Muscle of leg (tissue), 11 donors: ENCODE measurements around the gene EEF1AKMT3. TPM values are rescaled to one million over a fixed set of nuclear protein-coding genes. Genes with fewer than 3 reads are reported as not detected.

Experiments used
- DNase-seq: peaks from one replicate; pipeline ENCODE4 v3.0.0; 2013
- H3K27ac ChIP-seq: one replicate; pipeline ENCODE4 v1.5.1; 2013; ENCODE audit warnings: mild to moderate bottlenecking, low read length, control low read depth
- H3K27me3 ChIP-seq: one replicate; pipeline ENCODE4 v1.6.1; 2013; ENCODE audit warnings: low read length; ENCODE audit not compliant: control insufficient read depth, insufficient read depth
- H3K36me3 ChIP-seq: one replicate; pipeline ENCODE4 v1.6.1; 2013; ENCODE audit warnings: low read length; ENCODE audit not compliant: control insufficient read depth, insufficient read depth
- H3K4me1 ChIP-seq: one replicate; pipeline ENCODE4 v1.6.1; 2013; ENCODE audit warnings: low read length; ENCODE audit not compliant: control insufficient read depth, insufficient read depth
- H3K4me3 ChIP-seq: one replicate; pipeline ENCODE4 v1.5.1; 2013; ENCODE audit warnings: low read length, control low read depth
- H3K9me3 ChIP-seq: replicated peaks from 2 replicates; pipeline ENCODE4 v1.6.1; 2013; ENCODE audit warnings: low read depth, low read length; ENCODE audit not compliant: control insufficient read depth
- WGBS: methylation state at CpG from one replicate; pipeline ENCODE4 v1.1.5; 2013; ENCODE audit warnings: missing lambda C conversion rate; ENCODE audit not compliant: insufficient coverage; 5-methylcytosine and 5-hydroxymethylcytosine counted together
- polyA plus RNA-seq, 8 donors: library from polyadenylated mRNA; unstranded; fragments of 120-200 nt; gene quantifications; one replicate each; pipeline versions ENCODE4 v1.2.1 to v1.2.3, GENCODE V29; 2013; ENCODE audit warnings: inconsistent platforms in 1 of 8, low replicate concordance in 1 of 8; ENCODE audit not compliant: insufficient read length in 8 of 8, insufficient read depth in 1 of 8
- total RNA-seq: library from RNA; stranded (reverse); fragments of 120-200 nt; gene quantifications from one replicate; pipeline ENCODE4 v1.2.4, GENCODE V29; 2013

EEF1AKMT3 gene
- total and polyA plus RNA-seq, 9 donors: 3.9 to 8.7 (median 6.9) TPM

DNA sequence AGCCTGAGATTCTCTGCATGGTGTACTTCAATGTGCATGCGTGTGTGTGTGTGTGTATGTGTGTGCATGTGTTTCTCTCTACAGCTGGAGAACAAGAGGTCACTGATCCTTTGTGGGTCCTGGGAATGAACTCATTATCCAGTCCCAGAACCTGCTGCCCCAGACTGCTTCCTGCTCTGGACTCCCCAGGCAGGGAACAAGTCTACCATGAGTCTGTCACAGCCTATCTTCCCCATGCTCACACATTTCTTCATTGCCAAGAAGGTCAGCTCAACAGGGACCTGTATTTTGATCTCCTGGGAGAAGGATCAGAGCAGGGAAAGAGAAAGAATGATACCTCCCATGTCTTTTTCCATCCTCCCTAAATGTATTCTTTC is 31.0 kb upstream of the EEF1AKMT3 start:
- DNase-seq: peak; percentile 47
- Histone ChIP-seq H3K27me3 (peaks cover 54% of the 10 kb centered on the region), H3K4me1 (peaks cover 35% of the 10 kb centered on the region), H3K4me3 (no peak overlapping the region), H3K27ac (peak overlapping the region; percentile 25), H3K36me3 (peaks cover 6% of the 10 kb centered on the region), H3K9me3 (no peaks in the 10 kb centered on the region)
- WGBS: no CpG with 5 or more reads among the region's 1 CpG

DNA sequence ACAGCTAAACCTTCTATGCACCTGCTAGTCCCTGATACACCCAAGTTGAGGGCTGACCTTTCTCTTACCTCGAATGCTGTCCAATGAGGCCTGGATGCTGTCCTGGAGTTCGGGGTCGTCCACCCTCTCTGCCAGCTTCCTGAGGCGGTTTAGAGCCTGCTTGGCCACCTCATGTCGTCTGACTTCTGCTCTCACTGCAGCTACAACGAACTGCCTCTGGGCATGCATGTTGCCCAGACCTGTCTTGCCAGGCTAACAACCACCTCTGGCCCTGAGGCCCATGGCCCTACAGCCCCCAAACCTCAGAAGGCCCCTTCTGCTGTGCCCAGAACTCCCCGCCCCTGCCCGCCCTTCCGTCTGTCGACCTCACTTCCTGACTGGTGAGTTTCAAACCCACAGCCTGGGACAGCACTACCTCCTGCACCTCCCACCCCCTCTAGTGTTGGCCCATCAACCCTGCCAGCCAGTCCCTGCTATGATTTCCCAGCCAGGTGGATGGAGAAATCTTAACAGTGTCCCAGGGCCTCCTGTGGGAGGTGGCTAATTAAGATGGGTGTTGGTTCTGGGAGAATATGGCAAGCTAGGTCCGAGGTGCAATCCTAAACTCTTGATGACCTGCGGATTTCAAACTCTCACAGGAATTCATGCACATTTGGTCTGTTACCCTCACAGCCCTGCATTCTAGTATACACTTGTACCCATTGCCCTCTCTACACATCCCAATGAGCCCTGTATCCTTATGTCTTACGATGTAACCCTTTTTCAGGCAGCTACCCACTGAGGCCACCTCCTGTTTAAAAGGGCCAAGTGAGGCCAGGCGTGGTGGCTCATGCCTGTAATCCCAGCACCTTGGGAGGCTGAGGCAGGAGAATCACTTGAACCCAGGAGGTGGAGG is 30.3 kb upstream of the EEF1AKMT3 start:
- H3K27me3 ChIP-seq: peaks cover 47% of the 10 kb centered on the region
- DNase-seq: no peak
- H3K27ac ChIP-seq: peak overlapping the region; percentile 25
- peaks cover 12% of the 10 kb centered on the region for H3K36me3 ChIP-seq
- no peaks in the 10 kb centered on the region for H3K9me3 ChIP-seq
- H3K4me1 ChIP-seq: peaks cover 29% of the 10 kb centered on the region
- 38% methylated on average over 14 of the region's 14 CpGs for WGBS
- H3K4me3 ChIP-seq: peak overlapping the region; percentile 7

DNA sequence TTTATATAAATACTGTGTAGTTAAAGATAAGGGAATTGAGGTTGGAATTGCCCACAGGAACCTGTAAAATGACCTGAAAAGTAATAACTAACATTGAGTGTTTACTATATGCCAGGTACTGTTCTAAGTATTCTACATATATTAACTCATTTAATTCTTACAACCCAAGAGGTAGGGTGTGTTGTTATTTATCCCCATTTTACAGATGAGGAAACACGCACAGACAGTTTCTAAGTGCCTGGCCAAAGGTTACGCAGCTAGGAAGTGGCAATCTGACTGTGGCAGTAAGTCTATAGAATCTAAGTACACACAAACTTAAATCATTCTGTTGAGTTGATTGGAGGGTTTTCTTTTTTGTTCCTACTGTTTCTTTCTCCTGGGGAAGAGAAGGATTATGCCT is 28.6 kb upstream of the EEF1AKMT3 start:
- DNase-seq: no peak
- no peak overlapping the region for H3K27ac ChIP-seq
- H3K36me3 ChIP-seq: peaks cover 27% of the 10 kb centered on the region
- H3K9me3 ChIP-seq: no peaks in the 10 kb centered on the region
- H3K27me3 ChIP-seq: peaks cover 33% of the 10 kb centered on the region
- peaks cover 20% of the 10 kb centered on the region for H3K4me1 ChIP-seq
- WGBS: no CpG with 5 or more reads among the region's 2 CpGs
- H3K4me3 ChIP-seq: no peak overlapping the region

DNA sequence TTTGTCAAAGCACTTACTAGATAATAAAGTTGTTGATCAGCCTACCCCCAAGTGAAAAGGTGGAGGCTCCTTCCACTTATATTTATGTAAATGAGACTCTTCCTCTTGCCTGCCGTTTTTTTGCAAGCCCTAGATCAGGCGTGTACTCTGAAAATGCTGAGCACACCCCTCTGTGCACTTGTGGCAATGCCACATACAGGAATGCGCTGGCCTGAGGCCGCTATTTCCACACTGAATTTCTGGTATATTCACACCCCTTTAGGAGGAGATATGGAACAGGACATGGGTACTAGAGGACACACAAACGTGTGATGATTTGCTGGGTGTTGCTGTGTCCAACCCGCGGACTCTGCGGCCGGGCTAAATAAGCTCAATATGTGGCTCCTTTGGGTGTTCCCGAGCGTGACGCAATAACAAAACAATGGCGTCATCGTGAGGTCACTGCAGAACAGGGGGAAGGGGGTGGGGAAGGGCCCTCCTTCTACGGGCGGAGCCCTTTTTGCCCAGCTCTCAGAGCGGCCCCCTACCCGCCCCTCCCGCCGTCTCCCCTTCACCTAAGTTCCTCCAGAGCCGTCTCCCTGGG is 28.1 kb upstream of the EEF1AKMT3 start:
- no peaks in the 10 kb centered on the region for H3K9me3 ChIP-seq
- WGBS: 11% methylated on average over 9 of the region's 21 CpGs
- H3K27me3 ChIP-seq: peaks cover 28% of the 10 kb centered on the region
- peak overlapping the region; percentile 80 for H3K4me3 ChIP-seq
- peaks cover 14% of the 10 kb centered on the region for H3K4me1 ChIP-seq
- peak overlapping the region; percentile 97 for H3K27ac ChIP-seq
- DNase-seq: no peak
- peaks cover 32% of the 10 kb centered on the region for H3K36me3 ChIP-seq

DNA sequence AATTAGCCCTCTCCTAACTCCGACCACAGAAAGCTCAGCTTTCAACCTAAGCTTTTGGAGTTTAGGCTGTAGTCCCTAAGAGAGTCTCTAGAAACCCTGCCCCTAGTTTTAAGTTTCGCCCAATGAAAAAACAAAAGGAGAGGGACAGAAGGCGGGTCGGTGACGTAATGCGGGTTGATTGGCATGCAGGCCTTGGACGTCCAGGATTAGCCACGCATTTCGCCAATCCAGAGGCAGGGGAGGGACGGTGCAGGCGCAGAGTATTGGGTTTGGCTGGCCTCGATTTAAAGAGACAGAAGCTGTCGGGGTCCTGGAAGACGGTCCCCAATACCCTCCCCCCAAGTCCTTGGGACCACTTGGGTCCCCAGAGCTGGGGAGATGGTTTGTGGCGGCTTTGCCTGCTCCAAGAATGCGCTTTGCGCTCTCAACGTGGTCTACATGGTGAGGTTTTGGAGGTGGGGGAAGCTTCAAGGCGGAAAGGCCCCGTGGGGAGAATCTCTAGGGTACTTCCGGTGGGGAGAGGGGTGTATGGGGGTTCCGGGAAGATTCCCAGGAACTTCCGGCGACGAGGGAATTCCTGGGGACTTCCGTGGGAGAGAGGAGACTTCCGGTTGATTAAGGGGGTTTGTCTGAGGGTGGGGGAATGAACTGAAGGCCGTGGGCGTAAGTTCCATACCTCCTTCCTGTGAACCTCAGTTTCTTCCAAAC is 27.5 kb upstream of the EEF1AKMT3 start, which contains the start of gene TSPAN31:
Gene TSPAN31, plus strand, starts transcription at position 263 of the 708 bp plus-strand sequence. Its CDS starts 116 bp downstream, at position 379.
- WGBS: 0% methylated on average over 15 of the region's 29 CpGs
- Histone ChIP-seq H3K4me3 (peak within 1 kb of the TSS; percentile 80), H3K27ac (peak within 1 kb of the TSS; percentile 97), H3K27me3 (peaks cover 21% of the 10 kb centered on the region), H3K4me1 (peaks cover 12% of the 10 kb centered on the region), H3K36me3 (peaks cover 39% of the 10 kb centered on the region), H3K9me3 (no peaks in the 10 kb centered on the region)
- peak; percentile 100 for DNase-seq

DNA sequence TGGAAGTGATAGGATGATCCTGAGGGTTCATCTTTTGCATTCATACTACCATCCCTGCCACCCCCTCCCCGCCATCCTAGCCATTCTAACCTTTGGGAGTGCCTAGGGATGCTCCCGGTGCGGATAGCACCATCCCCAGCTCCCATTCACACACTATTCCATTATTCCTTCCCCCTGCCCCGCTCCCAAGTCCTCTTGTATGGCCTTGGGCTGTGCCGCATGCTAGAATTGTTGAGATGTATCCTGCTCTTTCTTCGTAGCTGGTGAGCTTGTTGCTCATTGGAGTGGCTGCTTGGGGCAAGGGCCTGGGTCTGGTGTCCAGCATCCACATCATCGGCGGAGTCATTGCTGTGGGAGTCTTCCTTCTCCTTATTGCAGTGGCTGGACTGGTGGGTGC is 26.9 kb upstream of the EEF1AKMT3 start:
- peak; percentile 32 for DNase-seq
- H3K36me3 ChIP-seq: peaks cover 44% of the 10 kb centered on the region
- H3K27ac ChIP-seq: peak overlapping the region; percentile 97
- H3K9me3 ChIP-seq: no peaks in the 10 kb centered on the region
- peak overlapping the region; percentile 80 for H3K4me3 ChIP-seq
- H3K27me3 ChIP-seq: peaks cover 16% of the 10 kb centered on the region
- WGBS: 21% methylated on average over 5 of the region's 8 CpGs
- peaks cover 12% of the 10 kb centered on the region for H3K4me1 ChIP-seq

DNA sequence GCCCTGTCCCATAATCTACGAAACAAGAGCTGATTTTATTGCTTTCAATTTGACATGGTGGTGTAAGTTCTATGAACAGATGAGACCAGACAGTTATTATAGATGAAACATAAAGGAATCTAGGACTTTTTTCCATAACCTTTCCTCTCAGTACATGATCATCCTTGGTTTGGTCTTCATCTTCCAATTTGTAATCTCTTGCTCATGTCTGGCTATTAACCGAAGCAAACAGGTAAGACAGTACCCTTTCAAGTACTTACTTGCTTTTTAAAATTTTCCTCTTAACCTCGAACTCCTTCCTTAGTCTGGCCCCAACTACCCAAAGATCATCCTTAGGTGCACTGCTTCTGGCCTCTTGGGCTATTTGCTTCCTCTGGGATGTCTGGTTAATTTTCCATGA is 26.4 kb upstream of the EEF1AKMT3 start:
- no peak for DNase-seq
- H3K9me3 ChIP-seq: no peaks in the 10 kb centered on the region
- peaks cover 17% of the 10 kb centered on the region for H3K4me1 ChIP-seq
- peaks cover 11% of the 10 kb centered on the region for H3K27me3 ChIP-seq
- WGBS: 84% methylated on average over 2 of the region's 3 CpGs
- peaks cover 50% of the 10 kb centered on the region for H3K36me3 ChIP-seq
- no peak overlapping the region for H3K4me3 ChIP-seq
- H3K27ac ChIP-seq: no peak overlapping the region

DNA sequence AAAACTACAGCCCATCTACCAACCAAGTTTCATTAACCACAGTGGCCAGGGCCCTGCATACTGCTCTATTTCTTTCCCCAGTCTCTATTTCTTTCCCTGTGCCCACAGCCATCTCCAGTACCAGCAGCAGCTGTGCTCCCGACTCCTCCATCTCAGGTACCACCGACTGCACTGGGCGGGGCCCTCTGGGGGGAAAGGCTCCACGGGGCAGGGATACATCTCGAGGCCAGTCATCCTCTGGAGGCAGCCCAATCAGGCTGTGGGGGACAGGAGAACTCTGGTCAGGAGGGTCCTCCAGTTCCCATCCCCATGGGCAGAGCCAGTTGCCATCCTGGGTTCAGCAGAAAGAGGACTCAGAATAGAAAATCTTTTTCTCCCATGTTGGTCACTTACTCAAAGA is 23.4 kb upstream of the EEF1AKMT3 start:
- Histone ChIP-seq H3K27ac (no peak overlapping the region), H3K27me3 (no peaks in the 10 kb centered on the region), H3K9me3 (no peaks in the 10 kb centered on the region), H3K4me1 (peaks cover 26% of the 10 kb centered on the region), H3K4me3 (no peak overlapping the region), H3K36me3 (peaks cover 52% of the 10 kb centered on the region)
- DNase-seq: no peak
- 85% methylated on average over 5 of the region's 5 CpGs for WGBS

DNA sequence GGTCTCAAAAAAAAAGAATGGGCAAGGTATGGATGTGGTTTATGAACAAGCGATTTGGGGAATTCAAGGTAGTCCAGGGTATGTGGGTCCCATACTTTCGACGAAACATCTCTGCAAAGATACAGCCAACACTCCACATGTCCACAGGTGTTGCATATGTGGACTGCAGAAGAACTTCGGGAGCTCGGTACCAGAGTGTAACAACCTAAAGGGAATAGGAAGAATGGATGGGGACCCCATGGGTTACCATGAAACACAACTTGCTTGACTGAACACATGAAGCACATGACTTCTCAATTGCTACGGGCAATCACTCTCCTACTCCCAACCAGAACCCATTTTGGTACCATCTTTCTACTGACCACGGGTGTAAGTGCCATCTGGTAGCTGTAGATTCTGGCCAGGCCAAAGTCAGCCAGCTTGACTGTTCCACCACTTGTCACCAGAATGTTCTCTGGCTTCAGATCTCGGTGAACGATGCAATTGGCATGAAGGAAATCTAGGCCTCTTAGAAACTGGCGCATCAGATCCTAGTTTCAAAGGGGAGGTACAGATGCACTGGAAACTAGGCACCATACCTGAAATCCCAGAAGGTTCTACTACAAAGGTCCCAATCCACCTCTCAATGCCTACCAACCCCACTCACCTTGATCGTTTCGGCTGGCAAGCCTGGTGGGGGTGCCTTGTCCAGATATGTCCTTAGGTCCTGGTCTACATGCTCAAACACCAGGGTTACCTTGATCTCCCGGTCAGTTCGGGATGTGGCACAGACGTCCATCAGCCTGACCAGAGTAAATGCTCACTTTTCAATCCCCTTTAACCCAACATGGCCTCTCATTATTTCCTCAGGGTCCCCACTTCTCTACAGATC is 21.6 kb upstream of the EEF1AKMT3 start:
- WGBS: 83% methylated on average over 10 of the region's 15 CpGs
- Histone ChIP-seq H3K27ac (peak overlapping the region; percentile 91), H3K9me3 (no peaks in the 10 kb centered on the region), H3K4me3 (peak overlapping the region; percentile 84), H3K36me3 (peaks cover 51% of the 10 kb centered on the region), H3K27me3 (peaks cover 7% of the 10 kb centered on the region), H3K4me1 (peaks cover 24% of the 10 kb centered on the region)
- peak; percentile 32 for DNase-seq
